Bone marrow (tissue), 2 donors: ENCODE measurements around the gene NUAK1.
"Not testable (repeated sequence)": the region's sequence is repeated elsewhere in the genome, so short reads cannot be mapped to it uniquely, and the experiment has no call there.

Experiments
- DNase-seq, 2 donors: peaks; one replicate each; lab custom pipeline; 2025; lab: John Stamatoyannopoulos, UW

The NUAK1 gene

DNA sequence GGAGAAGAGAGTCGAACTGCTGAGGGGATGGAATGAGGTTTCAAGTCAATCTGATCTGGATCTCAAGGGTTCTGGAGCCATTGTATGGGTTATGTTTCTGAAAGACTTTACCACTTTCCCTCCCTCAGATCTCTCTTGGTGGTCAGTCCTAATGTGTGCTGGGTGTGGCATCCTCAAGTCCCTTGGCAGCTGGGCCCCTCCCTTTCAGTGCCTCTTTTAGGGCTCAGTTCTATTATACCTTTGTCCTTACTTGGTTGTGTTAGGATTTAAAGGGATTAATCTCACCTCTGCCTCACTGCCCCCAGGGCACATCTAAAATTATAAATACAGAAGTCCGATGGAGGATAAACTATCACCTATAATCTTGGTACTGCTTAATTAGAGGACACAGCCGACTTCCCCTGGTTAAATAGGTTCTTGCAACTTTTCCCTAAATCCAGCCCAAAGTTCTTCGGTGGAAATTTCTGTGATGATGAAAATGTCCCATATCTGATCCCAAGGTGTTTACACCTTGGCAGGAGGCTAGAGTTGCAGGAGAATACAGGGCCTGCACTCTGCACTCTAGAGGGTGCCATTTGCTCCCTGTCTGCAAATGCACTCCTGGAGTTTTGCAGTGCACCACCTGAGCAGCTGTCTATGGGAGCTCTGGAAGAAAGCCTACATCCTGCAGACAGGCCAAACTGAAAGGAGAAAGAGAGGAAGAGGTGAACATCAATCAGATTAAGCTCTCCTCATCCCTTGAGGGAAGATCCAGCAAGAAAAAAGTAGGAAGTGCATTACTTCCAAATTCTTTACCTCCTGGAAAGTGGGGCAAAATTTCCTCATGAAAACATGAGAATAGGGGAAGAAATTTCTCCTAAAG, 106.8 kb downstream of the NUAK1 start:
- DNase-seq: no peak

GRCh38 chr12:106030210-106031071, 108.3 kb downstream of the NUAK1 start:
- DNase-seq: no peak

GRCh38 chr12:106029532-106029931, 109.2 kb downstream of the NUAK1 start:
- DNase-seq: no peak

DNA sequence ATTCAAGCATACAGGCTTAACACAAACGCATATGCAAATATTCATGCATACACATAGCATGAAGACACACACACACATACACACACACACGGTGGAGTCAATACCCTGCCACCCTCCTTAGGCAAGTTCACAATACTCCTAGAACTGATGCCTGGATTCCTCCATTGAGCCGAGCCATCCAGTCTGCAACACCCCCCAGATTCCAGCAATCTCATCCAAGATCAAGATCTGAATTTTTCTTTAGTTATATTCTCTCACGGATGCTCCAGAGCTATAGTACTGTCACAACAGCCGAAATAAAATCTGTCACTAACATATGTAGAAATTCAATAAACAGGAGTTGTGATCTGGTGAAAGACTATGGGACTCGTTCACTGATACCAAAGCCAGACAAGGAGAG, 110.8 kb downstream of the NUAK1 start:
- DNase-seq: no peak

GRCh38 chr12:106027286-106027685, 111.5 kb downstream of the NUAK1 start:
- no peak for DNase-seq

DNA sequence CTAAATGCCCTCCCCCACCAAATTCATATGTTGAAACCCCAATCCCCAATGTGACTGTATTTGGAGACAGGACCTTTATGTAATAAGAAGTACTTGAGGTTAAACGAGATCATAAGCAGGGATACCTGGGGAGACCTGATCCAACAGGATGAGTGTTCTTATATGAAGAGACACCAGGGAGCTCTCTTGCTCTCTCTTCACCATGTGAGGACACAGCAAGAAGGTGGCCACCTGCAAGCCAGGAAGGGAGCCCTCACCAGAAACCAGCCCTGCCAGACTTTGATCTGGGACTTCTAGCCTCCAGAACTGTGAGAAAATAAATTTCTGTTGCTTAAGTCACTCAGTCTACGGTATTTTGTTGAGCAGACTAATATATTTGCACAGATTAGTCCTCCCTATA, 113.6 kb downstream of the NUAK1 start:
- DNase-seq: no peak

DNA sequence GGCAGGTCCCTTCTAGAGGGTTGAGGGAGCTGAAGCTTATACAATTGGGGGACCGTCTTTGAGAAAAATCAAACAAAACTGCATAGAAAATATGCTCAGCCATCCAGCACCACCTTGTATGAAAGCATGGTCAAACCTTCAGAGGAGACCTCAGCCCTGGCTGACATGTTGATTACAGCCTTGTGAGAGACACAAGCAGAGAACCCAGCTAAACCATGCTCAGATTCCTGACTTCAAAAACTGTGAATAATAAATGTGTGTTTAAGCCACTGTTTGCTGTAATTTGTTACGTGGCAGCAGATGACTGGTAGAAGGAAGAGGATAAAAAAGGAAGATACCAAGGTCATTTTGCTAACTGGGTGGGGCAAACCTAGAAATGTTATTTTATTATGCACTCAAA, 115.7 kb downstream of the NUAK1 start:
- DNase-seq: no peak

GRCh38 chr12:106022568-106023012, 116.2 kb downstream of the NUAK1 start:
- no peak for DNase-seq

GRCh38 chr12:106021516-106021915, 117.2 kb downstream of the NUAK1 start:
- DNase-seq: no peak

GRCh38 chr12:106020736-106021135, 118.0 kb downstream of the NUAK1 start:
- no peak for DNase-seq

DNA sequence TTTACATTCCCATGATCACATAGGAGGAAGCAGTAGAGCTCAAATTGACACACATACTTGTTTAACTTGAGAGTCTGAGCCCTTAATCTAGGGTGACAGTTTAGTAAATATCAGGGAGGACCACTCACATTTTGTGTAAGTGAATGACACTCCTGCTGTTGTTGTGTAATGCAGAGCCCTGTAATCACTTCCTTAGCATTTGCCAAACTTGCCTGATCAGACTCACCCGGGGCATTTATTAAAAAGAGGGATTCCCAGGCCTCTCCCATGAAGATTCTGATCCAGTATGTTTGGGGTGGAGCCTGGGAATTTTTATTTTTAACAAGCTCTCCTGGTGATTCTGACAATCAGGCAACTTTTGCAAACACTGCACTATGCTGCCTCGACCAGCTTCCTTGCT, 119.6 kb downstream of the NUAK1 start:
- DNase-seq: no peak

GRCh38 chr12:106018286-106018685, 120.5 kb downstream of the NUAK1 start:
- DNase-seq: no peak

DNA sequence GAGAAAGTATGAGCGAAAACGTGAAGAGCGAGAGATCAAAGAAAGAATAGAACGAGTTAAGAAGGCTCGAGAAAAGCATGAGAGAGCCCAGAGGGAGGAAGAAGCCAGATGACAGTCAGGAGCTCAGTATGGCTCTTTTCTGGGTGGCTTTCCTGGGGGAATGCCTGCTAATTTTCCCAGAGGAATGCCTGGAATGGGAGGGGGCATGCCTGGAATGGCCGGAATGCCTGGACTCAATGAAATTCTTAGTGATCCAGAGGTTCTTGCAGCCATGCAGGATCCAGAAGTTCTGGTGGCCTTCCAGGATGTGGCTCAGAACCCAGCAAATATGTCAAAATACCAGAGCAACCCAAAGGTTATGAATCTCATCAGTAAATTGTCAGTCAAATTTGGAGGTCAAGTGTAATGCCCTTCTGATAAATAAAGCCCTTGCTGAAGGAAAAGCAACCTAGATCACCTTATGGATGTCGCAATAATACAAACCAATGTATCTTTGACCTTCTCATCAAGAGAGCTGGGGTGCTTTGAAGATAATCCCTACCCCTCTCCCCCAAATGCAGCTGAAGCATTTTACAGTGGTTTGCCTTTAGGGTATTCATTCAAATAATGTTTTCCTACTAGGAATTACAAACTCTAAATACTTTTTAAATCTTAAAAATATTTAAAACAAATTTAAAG, 122.0 kb downstream of the NUAK1 start:
- DNase-seq: not testable (repeated sequence)

DNA sequence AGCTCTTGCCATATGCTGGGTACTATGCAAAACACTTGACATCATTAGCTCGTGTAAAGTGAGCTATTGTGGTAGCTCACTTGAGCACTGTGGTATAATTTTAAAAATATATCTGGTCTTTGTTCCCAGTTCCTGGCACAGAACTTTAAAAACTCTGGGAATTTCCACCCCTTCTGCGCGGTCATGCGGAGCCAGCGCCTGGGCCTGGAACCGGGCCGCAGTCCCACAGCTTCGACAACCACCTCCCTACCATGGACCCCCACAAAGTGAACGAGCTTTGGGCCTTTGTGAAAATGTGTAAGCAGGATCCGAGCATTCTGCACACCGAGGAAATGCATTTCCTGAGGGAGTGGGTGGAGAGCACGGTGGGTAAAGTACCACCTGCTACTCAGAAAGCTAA, 123.1 kb downstream of the NUAK1 start:
- no peak for DNase-seq

GRCh38 chr12:106013941-106014340, 124.8 kb downstream of the NUAK1 start:
- DNase-seq: no peak
